ENCODE measurements around the gene PDE8B.

PDE8B gene

DNA sequence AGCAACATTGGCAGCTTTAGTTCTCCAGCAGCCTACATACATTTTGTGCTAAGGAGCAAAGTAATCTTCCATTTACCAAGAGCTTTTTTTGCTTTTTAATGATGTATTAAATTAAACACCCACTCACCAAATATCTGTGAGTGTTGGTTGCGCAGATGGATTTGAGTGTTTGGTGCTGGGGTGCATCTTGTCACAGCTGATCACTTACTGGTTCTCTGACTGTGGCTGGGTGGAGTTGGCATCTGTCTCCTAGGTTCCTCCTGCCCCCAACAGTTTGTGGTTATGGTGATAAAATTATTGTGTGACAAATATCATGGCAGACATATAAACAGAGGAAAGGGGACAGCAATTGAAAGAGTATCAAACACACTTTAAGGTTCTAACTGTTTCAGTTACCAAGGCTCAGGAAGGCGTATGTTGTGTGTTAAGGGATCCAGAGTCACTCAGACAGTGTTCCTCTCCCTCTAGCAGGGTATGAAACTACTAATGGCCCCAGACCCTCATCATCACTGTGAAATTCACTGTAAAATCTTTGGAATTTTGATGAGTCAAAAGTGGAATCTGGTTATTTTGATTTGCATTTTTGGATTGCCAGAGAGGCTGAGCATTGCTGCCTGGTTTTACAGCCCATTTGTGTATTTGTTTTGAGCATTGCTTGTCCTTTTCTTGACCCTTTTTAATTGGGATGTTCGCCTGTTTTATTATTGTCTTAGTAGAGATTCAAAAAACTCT, 81.7 kb downstream of the PDE8B start:
- no peak for DNase-seq (ENCODE audit: low read depth in 2 of 2)

DNA sequence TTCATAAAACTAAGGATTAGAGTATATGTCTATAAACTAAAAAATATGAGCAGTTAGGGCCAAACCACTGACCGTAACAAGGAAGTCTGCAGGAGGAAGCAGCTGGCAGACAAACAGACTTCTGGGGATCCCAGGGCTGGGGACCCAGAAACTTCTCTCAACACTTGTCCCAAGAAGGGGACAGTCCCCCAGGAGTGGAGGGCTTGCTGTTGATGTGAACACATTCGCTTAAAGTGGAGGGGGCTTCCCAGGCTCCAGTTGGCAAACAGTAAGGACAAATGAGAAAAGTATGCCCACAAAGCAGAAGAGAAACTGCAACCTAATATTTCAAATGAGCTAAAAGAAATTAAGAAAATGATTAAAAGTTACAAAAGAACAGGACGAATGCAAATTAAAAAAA, 83.7 kb downstream of the PDE8B start:
- DNase-seq (ENCODE audit: low read depth in 2 of 2), result no peak

DNA sequence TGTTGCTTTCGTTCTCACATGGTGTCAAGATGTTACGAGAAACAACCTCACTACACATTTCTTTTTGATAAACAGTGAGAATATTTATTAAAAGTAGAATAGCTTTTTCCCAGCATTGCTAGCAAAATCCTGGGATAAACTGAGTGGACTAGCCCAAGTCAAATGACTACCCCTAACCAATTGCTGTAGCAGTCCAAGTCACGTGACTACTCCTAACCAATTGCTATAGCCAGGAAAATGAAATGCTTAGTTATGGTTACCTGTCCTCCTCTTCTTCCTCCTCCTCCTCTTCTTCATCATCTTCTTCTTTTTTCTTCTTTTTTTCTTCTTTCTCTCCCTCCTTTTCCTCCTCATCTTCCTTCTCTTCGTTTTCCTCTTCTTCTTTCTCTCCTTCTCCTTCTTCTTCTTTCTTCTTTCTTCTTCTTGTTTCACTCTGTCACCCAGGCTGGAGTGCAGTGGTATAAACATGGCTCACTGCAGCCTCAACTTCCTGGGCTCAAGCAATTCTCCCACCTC, 85.4 kb downstream of the PDE8B start:
- no peak for DNase-seq (ENCODE audit: low read depth in 2 of 2)

DNA sequence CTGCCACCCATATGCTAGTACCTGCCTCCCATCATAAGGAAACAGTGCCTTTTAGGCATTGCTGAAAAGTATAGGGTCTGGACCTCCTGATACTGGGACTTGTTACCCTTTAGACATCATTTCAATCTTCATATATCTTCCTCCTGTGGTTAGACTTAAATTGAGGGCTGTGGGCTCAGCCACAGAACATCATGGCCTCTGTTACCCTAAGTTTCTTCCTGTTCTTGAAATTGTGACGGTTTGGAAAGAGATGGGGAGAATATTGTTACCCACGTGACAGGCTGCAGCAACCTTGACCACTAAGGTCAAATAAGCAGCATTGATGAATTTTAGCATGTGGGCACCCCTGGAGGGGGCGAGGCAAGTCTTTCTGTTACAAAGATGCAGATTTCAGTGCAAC, 87.7 kb downstream of the PDE8B start:
- DNase-seq (ENCODE audit: low read depth in 2 of 2), result no peak

DNA sequence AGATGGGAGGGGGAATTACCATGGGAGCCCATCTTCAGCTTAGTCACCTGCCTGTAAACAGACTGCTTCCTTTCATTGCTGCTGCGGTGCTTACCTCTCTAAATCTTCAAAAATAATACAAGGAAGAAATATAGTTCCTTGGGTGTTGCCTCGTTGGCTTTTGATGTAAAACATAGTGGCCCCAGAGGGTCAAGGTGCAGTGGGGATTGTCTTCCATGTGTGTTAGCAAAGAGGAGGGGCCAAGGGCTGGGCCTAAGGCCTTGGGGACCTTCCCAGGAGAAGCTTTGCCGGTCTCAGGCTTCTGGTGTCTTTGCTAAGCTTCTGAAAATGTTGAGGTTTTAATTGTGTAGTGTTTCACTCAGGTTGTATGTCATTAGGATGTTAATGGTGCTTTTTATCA, 90.0 kb downstream of the PDE8B start:
- no peak for DNase-seq (ENCODE audit: low read depth in 2 of 2)

DNA sequence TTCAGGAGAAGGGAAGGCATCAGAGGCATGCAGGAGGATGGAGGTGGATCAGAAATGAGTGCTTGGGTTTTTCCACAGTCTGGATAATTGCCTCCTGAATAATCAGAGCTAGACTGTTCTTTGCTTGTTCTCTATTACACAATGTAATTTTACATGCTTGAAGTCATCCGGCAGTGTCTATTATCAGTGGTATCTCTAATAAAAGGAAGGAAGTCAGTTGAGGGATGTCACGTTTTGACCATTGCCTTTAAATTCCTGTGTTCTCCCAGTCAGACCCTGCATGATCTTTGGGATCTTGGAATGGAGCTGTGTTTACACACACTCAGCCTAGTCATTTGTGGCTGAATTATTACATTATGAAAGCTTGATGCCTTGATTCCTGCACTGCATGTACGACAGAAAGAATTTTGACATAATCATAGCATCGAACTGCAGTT, 91.0 kb downstream of the PDE8B start:
- no peak for DNase-seq (ENCODE audit: low read depth in 2 of 2)

DNA sequence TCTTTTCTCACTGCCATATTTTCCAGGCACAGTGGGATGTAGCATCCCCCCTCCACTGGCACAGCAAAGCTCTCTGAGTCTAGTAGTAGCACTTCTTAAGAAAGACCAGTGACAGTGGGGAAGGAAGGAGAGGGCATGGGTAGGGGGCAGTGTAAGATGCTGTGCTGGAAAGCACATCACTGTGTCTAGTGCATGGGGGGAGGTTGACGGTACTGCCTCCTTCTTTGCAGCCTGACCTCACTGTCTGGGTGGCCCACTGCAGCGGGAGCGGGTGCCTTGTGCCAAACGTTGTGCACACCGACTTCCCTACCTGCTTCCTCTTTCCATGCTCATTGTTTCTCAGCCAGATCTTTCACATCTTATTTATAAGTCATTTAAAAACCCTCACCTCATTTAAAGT, 91.8 kb downstream of the PDE8B start:
- DNase-seq (ENCODE audit: low read depth in 2 of 2), result no peak

DNA sequence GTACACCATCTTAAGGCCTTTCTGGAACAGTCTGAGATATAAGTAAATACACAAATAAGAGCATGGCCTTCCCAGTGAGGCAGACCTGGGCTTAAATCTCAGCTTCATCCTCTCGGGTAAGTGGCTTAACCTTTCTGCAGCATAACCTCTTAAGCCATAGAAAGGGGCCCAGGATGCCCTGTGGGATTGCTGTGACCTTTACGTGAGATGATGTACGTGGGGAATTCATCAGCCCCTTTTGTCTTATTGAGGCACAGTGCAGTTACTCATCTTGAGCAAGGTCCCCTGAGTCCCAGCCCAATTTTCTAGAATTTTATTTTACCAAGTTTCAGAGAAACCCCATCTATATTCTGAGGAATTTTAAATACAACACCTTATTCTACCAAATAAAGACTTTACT, 92.2 kb downstream of the PDE8B start:
- no peak for DNase-seq (ENCODE audit: low read depth in 2 of 2)

DNA sequence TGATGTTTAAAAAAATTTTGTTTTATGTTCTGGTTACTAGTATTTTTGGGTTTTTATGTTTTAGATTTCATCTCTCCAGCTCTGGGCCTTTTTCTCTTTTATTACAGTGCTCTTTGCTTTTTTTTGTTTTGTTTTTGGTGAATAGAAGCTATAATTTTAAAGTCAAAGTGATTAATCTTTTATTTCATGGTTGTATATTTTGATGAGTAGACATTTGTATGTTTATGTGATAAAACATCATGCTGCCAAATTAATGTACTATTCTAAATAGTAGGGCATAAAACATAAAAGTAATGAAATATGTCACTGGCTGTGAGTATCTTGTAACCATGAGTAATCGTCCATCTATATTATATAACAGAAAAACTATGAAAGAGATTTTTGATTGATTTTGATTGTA, 93.9 kb downstream of the PDE8B start:
- no peak for DNase-seq (ENCODE audit: low read depth in 2 of 2)

DNA sequence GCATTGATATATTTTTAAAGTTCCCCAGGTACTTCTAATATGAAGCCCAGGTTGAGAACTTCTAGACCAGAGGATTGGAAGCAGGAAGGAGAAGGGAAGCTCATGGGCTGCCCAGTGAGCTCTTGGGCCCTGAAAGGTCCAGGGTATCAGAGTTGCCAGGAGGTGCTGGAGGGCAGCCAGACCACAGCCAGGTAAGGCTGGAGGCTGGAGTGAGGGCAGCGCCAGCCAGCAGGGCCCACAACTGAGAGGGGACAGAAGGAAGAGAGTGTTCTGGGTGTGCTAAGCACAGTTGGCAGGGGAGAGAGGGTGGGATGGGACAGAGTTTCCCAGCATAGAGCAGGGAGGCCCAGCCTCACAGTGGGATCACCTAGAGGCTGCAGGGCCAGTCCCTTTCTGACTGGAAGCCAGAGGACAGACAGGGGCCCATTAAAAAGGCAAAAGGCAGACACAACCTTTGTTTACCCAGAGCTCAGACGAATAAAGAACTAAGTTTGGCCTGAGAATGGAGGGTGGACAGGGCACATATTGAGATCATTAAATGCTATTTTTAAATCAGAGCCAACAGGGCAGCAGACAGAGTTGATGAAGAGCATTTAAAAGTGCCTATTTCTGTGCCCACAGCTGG, 94.9 kb downstream of the PDE8B start:
- DNase-seq (ENCODE audit: low read depth in 2 of 2), result no peak

DNA sequence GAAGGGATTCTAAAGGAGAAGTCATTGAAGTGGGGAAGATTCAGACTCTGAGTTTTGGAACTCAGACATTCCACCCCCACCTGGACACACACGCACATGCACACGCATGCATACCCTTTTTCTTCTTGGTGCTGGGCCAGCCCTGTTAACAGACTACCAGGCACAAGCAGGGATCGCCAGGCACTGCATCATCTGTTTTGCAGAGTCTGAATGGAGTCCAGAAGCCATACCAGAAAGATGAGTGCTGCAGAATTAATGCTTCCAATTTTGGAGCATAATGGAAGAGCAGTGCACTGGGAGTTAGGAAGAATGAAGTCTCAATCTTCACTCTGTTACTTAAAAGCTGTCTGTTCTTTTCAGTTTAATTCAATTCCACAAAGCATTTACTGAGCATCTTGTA, 95.5 kb downstream of the PDE8B start:
- no peak for DNase-seq (ENCODE audit: low read depth in 2 of 2)

DNA sequence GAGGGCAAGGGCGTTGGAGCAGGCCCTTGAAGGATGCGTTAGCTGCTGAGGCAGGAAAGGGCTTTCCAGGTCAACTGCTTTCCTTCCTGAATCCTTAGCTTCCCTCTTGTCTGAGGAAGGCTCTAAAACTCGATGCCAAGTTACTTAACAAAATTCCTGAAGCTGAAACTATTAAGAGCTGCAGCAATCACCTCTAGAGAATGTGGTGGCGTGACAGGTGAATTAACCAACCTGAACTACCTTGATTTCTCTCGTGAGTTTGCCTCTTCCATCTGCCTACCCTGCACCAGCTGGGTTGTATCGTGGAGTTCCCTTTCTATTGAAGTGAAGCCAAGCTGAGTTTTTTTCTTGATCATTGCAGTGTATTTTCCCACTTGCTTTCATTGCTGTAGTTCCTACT, 96.1 kb downstream of the PDE8B start:
- DNase-seq (ENCODE audit: low read depth in 2 of 2), result no peak

DNA sequence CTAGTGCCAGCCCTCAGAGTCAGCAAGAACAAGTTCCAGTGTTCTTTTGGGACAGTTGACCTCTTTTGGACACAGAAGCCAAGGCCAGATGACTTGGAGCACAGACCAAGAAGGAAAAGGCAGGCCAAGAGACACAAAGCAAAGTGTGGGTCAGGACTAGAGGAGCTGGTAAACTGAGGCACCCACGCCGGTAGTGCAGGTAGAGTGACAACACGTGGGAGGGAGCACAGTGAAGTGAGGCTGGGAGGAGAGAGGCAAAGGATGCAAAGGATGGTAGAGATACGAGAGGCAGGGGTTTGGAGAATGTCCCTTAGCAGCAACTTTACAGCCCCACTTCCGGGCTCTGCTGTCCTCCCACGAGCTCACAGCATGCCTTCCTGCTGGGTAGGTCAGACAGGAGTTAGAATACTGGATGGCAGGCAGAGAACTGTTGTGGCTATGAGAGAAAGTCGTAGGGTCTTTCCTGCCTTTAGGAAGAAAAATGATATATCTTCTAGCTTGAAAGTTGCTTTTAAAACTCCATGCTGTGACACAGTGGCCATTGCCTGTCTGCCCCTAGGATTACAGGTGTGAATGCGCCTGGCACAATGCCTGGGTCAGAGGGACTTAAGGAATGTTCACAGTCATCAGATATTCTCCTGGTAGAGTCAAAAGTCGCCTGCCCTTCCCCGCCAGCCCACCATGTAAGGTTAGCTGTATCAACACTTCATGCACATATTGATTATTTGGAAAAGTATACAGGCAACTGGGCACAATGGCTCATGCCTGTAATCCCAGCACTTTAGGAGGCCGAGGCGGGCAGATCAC, 97.9 kb downstream of the PDE8B start:
- no peak for DNase-seq (ENCODE audit: low read depth in 2 of 2)

DNA sequence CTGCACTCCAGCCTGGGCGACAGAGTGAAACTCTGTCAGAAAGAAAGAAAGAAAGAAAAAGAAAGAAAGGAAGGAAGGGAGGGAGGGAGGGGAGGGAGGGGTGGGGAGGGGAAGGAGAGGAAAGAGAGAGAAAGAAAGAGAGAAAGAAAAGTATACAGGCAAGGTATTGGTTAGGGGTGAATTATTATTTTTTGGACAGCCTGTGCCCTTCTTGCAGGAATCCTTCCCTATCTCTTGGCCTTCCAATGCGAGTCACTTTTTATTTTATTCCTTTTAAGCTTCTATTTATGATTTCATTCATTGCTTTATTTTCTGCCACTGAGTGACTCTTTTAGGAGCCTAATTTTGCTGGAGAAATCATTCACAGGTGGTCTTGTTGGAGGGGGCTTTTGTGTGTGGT, 98.7 kb downstream of the PDE8B start:
- DNase-seq (ENCODE audit: low read depth in 2 of 2), result no peak

DNA sequence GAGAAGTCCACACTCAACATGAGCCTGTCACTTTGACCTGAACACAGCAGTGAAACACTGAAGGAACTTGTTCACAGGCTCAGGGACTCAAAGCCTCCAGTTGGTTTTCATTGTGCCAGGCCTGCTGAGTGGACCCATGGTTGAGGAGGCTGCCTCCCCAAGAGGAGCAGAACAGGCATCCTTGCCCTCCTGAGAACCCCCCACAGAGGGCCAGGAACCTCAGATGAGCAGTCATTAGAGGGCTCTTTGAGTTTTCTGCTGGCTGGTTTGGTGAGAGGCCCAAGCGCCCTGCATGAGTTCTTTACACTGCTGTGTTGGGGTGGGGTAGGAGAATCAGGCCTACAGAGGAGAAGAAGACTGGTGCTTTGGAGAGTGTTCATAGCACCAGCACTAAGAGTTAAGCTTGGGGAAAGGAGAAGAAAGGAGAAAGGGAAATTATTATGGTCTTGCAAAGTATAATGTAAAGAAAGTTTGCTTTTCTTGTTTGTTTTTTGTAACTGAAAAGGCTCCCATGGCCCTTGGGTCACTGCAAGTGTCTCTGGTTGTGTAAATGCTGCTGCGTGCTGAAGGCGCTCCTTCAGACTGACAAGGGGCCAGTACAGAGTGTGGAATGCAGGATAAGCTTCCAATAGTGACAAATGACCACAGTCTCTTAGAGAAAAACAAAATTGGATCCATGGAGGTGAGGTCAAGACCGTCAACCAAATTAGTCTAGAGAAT, 100.2 kb downstream of the PDE8B start:
- DNase-seq (ENCODE audit: low read depth in 2 of 2), result no peak

DNA sequence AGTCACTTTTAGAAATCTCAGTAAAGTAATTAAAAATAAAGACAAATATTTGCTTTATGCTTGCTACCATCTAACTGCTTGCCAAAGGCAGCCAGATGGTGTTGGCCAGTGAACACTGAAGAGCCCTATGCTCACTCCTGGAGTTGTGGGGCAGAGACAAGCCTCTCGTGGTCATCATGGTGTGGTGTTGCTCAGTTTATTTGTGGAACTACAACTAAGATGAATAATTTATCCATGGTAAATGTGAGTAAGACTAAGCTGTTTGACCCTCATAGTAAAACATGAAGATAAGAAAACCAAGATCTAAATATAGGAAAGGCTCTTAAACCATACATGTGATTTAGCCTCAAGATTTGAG, 100.7 kb downstream of the PDE8B start:
- DNase-seq (ENCODE audit: low read depth in 2 of 2), result no peak

DNA sequence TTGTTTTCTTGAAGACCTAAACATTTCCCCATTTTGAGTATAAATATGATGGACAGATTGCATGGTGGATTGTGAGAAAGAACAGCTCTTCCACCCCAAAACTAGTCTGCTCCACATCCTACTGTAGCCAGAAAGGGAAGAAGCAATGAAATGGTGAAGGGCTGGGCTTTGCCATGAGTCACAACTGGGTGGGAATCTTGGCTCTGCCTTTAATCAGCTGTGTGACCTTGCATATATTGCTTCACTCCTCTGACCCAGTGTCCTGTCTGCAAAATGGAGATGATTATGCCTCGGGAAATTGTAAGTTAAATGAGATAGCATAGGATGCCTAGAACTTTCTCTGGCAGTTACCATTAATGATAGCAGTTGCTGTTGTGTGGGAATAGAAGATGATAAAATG, 101.9 kb downstream of the PDE8B start:
- DNase-seq (ENCODE audit: low read depth in 2 of 2), result no peak

DNA sequence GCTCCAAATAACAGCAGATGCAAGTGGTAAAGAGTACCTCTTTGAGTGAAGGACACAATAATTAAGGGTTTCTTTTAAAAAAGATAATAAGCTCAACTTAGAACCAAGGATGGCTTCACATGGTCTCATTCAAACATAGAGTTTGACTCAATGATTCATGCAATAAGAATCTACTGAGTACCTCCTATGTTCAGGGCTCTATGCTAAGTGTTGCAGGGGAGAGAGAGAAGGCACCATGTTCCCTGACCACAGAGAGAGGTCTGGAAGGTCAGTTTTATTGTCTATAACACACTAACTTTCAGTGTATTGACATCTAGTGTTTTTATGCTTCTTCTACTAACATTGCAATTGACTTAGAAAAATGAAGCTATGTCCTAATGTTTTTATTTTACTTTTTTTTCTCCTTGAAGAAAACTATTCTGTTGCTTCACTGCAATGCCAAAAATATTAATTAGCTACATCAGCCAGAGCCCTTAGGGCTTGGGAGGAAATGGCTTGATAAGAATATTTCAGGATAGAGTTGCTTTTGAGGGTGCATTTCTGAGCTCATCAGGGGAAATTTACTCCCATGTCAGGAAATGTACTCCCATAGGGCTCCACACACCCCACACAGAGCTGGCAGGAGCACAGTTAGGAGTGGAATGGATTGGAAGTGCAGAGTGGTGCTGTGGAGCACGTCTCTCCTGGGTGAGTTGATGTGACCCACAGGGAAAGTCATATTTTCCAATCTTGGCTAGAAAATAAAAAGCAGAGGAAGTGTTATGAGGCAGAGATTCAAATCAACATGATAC, 106.6 kb downstream of the PDE8B start:
- DNase-seq (ENCODE audit: low read depth in 2 of 2), result no peak

DNA sequence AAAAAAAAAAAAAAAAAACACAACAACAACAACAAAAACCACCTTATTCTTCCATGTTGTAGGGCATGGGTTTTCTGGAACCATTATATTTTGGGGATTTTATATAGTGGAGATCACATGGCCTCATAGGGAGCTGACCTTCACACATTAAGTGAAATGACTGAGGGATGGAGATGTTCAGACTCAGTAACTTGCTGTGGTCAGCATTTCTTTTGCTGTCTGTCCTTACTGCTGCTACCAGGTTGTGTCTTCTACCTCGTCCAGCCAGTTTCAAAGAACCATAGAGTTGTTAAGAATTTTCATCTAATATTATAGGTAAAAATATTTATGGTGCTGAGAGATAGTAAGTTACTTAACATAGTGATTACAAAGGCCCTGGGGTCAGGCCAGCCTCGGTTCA, 107.6 kb downstream of the PDE8B start:
- DNase-seq (ENCODE audit: low read depth in 2 of 2), result no peak

DNA sequence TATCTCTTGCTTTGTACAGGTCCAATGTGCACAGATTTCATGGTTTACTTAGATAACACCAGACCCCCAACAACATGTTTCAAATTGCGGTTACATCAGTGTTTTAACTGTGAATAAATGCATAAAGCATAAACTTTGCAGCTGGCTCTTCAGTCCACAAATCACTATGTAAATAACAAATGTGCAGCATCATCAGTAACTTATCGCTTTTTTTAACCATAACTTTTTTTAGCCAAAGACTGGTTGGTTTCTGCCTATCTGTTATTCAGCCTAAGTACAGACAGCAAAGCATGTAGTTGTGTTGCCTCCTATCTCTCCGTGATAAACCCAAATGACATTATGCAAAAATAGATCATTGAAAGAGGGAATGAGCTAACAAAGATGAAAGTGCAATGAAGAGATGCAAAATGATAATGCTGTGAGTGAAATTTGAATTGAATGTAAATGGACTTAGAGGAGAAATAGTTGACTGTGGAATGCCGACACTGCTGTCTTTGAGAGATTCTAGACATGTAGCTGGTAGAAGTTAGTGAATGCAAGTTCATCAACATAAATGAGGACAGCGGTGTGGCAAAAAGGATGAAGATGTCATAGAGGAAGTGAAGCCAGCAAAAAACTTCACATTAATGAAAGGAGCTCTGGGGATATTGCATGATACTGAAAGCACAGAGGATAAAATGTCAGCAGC, 108.8 kb downstream of the PDE8B start:
- DNase-seq (ENCODE audit: low read depth in 2 of 2), result no peak
